Measurements from ENCODE around the gene UBE2G1.
A peak's percentile ranks its signal among the peaks of the same experiment; 100 is the strongest.

Gene UBE2G1

GRCh38 chr17:4366327-4367063 lies at the start of gene UBE2G1:
Gene UBE2G1, minus strand, starts transcription at chr17:4366675. Its CDS starts 359 bp downstream, at chr17:4366316.
- TF ChIP-seq CTCF (IDR thresholded peaks at IDR 0.05; ENCODE audit: insufficient read depth, low read length, poor library complexity, severe bottlenecking) (no peak), EZH2phosphoT487 (conservative IDR thresholded peaks at IDR 0.05; ENCODE audit: low read length) (no peak)
- Histone ChIP-seq H3K27ac (ENCODE audit: low read depth, low read length) (peak within 1 kb of the TSS; percentile 92), H3K9me3 (ENCODE audit: insufficient read depth, low read length) (no peaks in the 10 kb centered on the region), H3K9me2 (replicated peaks; ENCODE audit: insufficient read depth, low read length) (no peaks in the 10 kb centered on the region), H3K27me3 (ENCODE audit: low read length) (no peaks in the 10 kb centered on the region), H3K4me2 (ENCODE audit: low read depth, low read length, poor library complexity, severe bottlenecking) (peak within 1 kb of the TSS; percentile 88), H2AFZ (ENCODE audit: low read depth, low read length, severe bottlenecking) (peak within 1 kb of the TSS; percentile 77), H4K20me1 (ENCODE audit: low read depth, low read length) (no peaks in the 10 kb centered on the region), H3K79me2 (ENCODE audit: insufficient read depth, low read length) (peaks cover 44% of the 10 kb centered on the region), H3K4me3 (ENCODE audit: insufficient read depth, low read length, poor library complexity, severe bottlenecking) (peak within 1 kb of the TSS; percentile 77), H3K9ac (ENCODE audit: low read length) (peak within 1 kb of the TSS; percentile 94), H3K36me3 (ENCODE audit: low read length) (peaks cover 4% of the 10 kb centered on the region), H3F3A (ENCODE audit: insufficient read depth) (peaks cover 27% of the 10 kb centered on the region)

GRCh38 chr17:4412933-4413831 lies 46.7 kb upstream of the UBE2G1 start:
- Histone ChIP-seq H3K4me3 (ENCODE audit: insufficient read depth, low read length, poor library complexity, severe bottlenecking) (peak overlapping the region; percentile 1), H3K79me2 (ENCODE audit: insufficient read depth, low read length) (no peaks in the 10 kb centered on the region), H2AFZ (ENCODE audit: low read depth, low read length, severe bottlenecking) (peak overlapping the region; percentile 78), H3K36me3 (ENCODE audit: low read length) (no peaks in the 10 kb centered on the region), H3F3A (ENCODE audit: insufficient read depth) (no peaks in the 10 kb centered on the region), H3K9me3 (ENCODE audit: insufficient read depth, low read length) (no peaks in the 10 kb centered on the region), H3K27me3 (ENCODE audit: low read length) (no peaks in the 10 kb centered on the region; the same call in 1 of the 2 replicates), H3K9ac (ENCODE audit: low read length) (peak overlapping the region; percentile 27; the same call in 1 of the 2 replicates), H4K20me1 (ENCODE audit: low read depth, low read length) (no peaks in the 10 kb centered on the region), H3K4me2 (ENCODE audit: low read depth, low read length, poor library complexity, severe bottlenecking) (peak overlapping the region; percentile 40), H3K9me2 (replicated peaks; ENCODE audit: insufficient read depth, low read length) (no peaks in the 10 kb centered on the region), H3K27ac (ENCODE audit: low read depth, low read length) (no peak overlapping the region)
- TF ChIP-seq CTCF (IDR thresholded peaks at IDR 0.05; ENCODE audit: insufficient read depth, low read length, poor library complexity, severe bottlenecking) (peak; percentile 80), EZH2phosphoT487 (conservative IDR thresholded peaks at IDR 0.05; ENCODE audit: low read length) (no peak)

- H3K79me2 ChIP-seq (ENCODE audit: insufficient read depth, low read length): no peaks in the 10 kb centered on the region
- H3K27me3 ChIP-seq (ENCODE audit: low read length): no peaks in the 10 kb centered on the region
- no peaks in the 10 kb centered on the region for H4K20me1 ChIP-seq (ENCODE audit: low read depth, low read length)
- H3K9me3 ChIP-seq (ENCODE audit: insufficient read depth, low read length): no peaks in the 10 kb centered on the region
- TF ChIP-seq EZH2phosphoT487 (conservative IDR thresholded peaks at IDR 0.05; ENCODE audit: low read length): no peak
- no peak for TF ChIP-seq CTCF (IDR thresholded peaks at IDR 0.05; ENCODE audit: insufficient read depth, low read length, poor library complexity, severe bottlenecking)
- no peak overlapping the region for H3K4me2 ChIP-seq (ENCODE audit: low read depth, low read length, poor library complexity, severe bottlenecking)
- H3F3A ChIP-seq (ENCODE audit: insufficient read depth): no peaks in the 10 kb centered on the region
- no peaks in the 10 kb centered on the region for H3K9me2 ChIP-seq (replicated peaks; ENCODE audit: insufficient read depth, low read length)
- no peaks in the 10 kb centered on the region for H3K36me3 ChIP-seq (ENCODE audit: low read length)
- no peak overlapping the region for H2AFZ ChIP-seq (ENCODE audit: low read depth, low read length, severe bottlenecking)
- H3K27ac ChIP-seq (ENCODE audit: low read depth, low read length): no peak overlapping the region
- no peak overlapping the region for H3K4me3 ChIP-seq (ENCODE audit: insufficient read depth, low read length, poor library complexity, severe bottlenecking)
- no peak overlapping the region for H3K9ac ChIP-seq (ENCODE audit: low read length)
Observed at GRCh38 chr17:4411201-4411600, 44.7 kb upstream of the UBE2G1 start.

Data from SU-DHL-6 (cell line).